OCI-LY7 (cell line): ENCODE data around the gene RHOBTB3.

ENCODE experiments used
- EZH2phosphoT487 ChIP-seq: fragments of 200-600 bp; sonication (generic); IDR thresholded peaks from 2 replicates; pipeline ENCODE4 v1.6.1; 2018; ENCODE audit warnings: low read depth, borderline replicate concordance, mild to moderate bottlenecking, mixed run types, antibody characterized with exemption, low read length, moderate library complexity, mixed read lengths
- TF ChIP-seq, protein P1 (sequence below): fragments of 200-600 bp; sonication (generic); conservative IDR thresholded peaks from 2 replicates; pipeline ENCODE4 v1.5.1; 2014; ENCODE audit warnings: mild to moderate bottlenecking, antibody characterized with exemption, low read length, moderate library complexity, mixed read lengths

- TF ChIP-seq, protein P1, sequence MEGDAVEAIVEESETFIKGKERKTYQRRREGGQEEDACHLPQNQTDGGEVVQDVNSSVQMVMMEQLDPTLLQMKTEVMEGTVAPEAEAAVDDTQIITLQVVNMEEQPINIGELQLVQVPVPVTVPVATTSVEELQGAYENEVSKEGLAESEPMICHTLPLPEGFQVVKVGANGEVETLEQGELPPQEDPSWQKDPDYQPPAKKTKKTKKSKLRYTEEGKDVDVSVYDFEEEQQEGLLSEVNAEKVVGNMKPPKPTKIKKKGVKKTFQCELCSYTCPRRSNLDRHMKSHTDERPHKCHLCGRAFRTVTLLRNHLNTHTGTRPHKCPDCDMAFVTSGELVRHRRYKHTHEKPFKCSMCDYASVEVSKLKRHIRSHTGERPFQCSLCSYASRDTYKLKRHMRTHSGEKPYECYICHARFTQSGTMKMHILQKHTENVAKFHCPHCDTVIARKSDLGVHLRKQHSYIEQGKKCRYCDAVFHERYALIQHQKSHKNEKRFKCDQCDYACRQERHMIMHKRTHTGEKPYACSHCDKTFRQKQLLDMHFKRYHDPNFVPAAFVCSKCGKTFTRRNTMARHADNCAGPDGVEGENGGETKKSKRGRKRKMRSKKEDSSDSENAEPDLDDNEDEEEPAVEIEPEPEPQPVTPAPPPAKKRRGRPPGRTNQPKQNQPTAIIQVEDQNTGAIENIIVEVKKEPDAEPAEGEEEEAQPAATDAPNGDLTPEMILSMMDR, result no peak
- TF ChIP-seq EZH2phosphoT487, result no peak
These were observed 30.1 kb upstream of the RHOBTB3 start for GRCh38 chr5:95701074-95701473.
